ENCODE results near the gene ZBTB40. TPM values are rescaled to one million over a fixed set of nuclear protein-coding genes. Genes with fewer than 3 reads are reported as not detected.
A peak's percentile ranks its signal among the peaks of the same experiment; 100 is the strongest.

The ZBTB40 gene
- total and polyA plus RNA-seq, 9 of the 15 experiments (the other 6 are each of a cell fraction or from before 2014, with no cell fraction given): 2.6 to 26.0 (median 18.8) TPM

- TF ChIP-seq BCLAF1 (IDR thresholded peaks at IDR 0.05; ENCODE audit: borderline replicate concordance in 1 of 2, control insufficient read depth in 1 of 2, low read depth in 2 of 2, low read length in 1 of 2) (peak in 1 of 2 experiments; percentile 59; a peak in 1 of 4 replicates), PRPF4 (IDR thresholded peaks at IDR 0.05; ENCODE audit: insufficient read depth, low read depth, low read length, poor library complexity, severe bottlenecking) (peak; percentile 83), DIDO1 (tag; IDR thresholded peaks at IDR 0.05; ENCODE audit: low read depth) (peak; percentile 92), ZBTB43 (CRISPR knock-in tag; IDR thresholded peaks at IDR 0.05) (peak; percentile 87), ZNF143 (CRISPR knock-in tag; IDR thresholded peaks at IDR 0.05) (peak; percentile 60; the same call in 1 of the 2 replicates), KAT7 (CRISPR knock-in tag; IDR thresholded peaks at IDR 0.05; ENCODE audit: borderline replicate concordance) (peak; percentile 75; the same call in 1 of the 2 replicates), HDGF (IDR thresholded peaks at IDR 0.05) (no peak), CCNT2 (IDR thresholded peaks at IDR 0.05; ENCODE audit: borderline replicate concordance, extremely low read depth, insufficient read length, low read depth, low read length) (peak; percentile 95), ZBTB17 (CRISPR knock-in tag; IDR thresholded peaks at IDR 0.05) (no peak), DEAF1 (CRISPR knock-in tag; IDR thresholded peaks at IDR 0.05) (peak; percentile 22; the same call in 1 of the 2 replicates), AFF4 (CRISPR knock-in tag; IDR thresholded peaks at IDR 0.05) (peak; percentile 75), RNF2 (IDR thresholded peaks at IDR 0.05) (peak; percentile 87), ZNF277 (CRISPR knock-in tag; IDR thresholded peaks at IDR 0.05; ENCODE audit: borderline replicate concordance) (no peak), RFX7 (CRISPR knock-in tag; IDR thresholded peaks at IDR 0.05) (no peak), EP300 (IDR thresholded peaks at IDR 0.05; ENCODE audit: low read length) (peak; percentile 75)
These were observed at the start of gene ZBTB40 (continued) for GRCh38 chr1:22451702-22452480.

Data from K562 (cell line).